Heart right ventricle (tissue), 16 donors: Measurements from ENCODE around the gene CREB5. TPM values are rescaled to one million over a fixed set of nuclear protein-coding genes. Genes with fewer than 3 reads are reported as not detected.
A peak's percentile ranks its signal among the peaks of the same experiment; 100 is the strongest.

Experiments used
- ATAC-seq, 8 donors: fragments of 200-7000 bp; cut with Tn5 transposase; one replicate each; pipeline ENCODE4 v1.9.1; 2020; ENCODE audit warnings: mild to moderate bottlenecking in 8 of 8, moderate library complexity in 8 of 8, moderate number of reproducible peaks in 1 of 8
- DNase-seq, 2 donors: peaks; one replicate each; pipeline ENCODE4 v3.0.0-alpha.2; 2020
- H3K27ac ChIP-seq, 10 donors: fragments of 200-600 bp; sonication (generic) in 2 of 10; one replicate each; pipeline versions ENCODE4 v1.5.0 to v1.8.0; 2020 to 2022; ENCODE audit warnings: mild to moderate bottlenecking in 3 of 10
- H3K27me3 ChIP-seq, 7 donors: fragments of 200-600 bp; one replicate each; pipeline ENCODE4 v1.8.0; 2021 to 2022; ENCODE audit warnings: mild to moderate bottlenecking in 2 of 7
- H3K36me3 ChIP-seq, 9 donors: fragments of 200-600 bp; sonication (generic) in 1 of 9; one replicate each; pipeline versions ENCODE4 v1.5.0 to v1.8.0; 2020 to 2022; ENCODE audit warnings: mild to moderate bottlenecking in 2 of 9
- H3K4me1 ChIP-seq, 9 donors: fragments of 200-600 bp; sonication (generic) in 1 of 9; one replicate each; pipeline versions ENCODE4 v1.5.0 to v1.8.0; 2020 to 2022; ENCODE audit warnings: mild to moderate bottlenecking in 4 of 9
- H3K4me3 ChIP-seq, 10 donors: fragments of 200-600 bp; sonication (generic) in 2 of 10; one replicate each; pipeline versions ENCODE4 v1.5.0 to v1.8.0; 2020 to 2022; ENCODE audit warnings: mild to moderate bottlenecking in 7 of 10, moderate library complexity in 2 of 10
- H3K9me3 ChIP-seq, 11 donors: fragments of 200-600 bp in 10 of 11; sonication (generic) in 2 of 11; one replicate each; pipeline versions ENCODE4 v1.5.0 to v1.8.0; 2013 to 2022; ENCODE audit warnings: mild to moderate bottlenecking in 2 of 11, control low read depth in 1 of 11, moderate library complexity in 1 of 11
- WGBS, 2 donors: extraction: QIAGEN DNeasy Blood & Tissue Kit; methylation state at CpG; one replicate each; pipeline ENCODE4 v1.1.7; 2013; ENCODE audit warnings: inconsistent platforms in 1 of 2; 5-methylcytosine and 5-hydroxymethylcytosine counted together
- intact Hi-C, 10 donors: fragments of 100-400 bp; cut with DNase I; formaldehyde crosslinking; loops; one replicate each; pipeline versions ENCODE4 v1.11.1 to v1.14.2; 2022
- polyA plus RNA-seq, 2 donors: library from polyadenylated mRNA; stranded (reverse); fragments of 200-250 nt; gene quantifications; one replicate each; pipeline ENCODE4 v1.2.3, GENCODE V29; 2013
- total RNA-seq, 10 donors: library from RNA; stranded (reverse); fragmentation: NEBNext Ultra II Directional in 3 of 10; extraction: Animal tissue kit (Norgen Biotek cat#: 25700) in 3 of 10; gene quantifications; one replicate each; pipeline versions ENCODE4 v1.2.1 to v1.2.4, GENCODE V29; 2021 to 2023
- TF ChIP-seq, protein P1 (sequence below), 9 donors: fragments of 200-600 bp; sonication (generic) in 2 of 9; IDR thresholded peaks; one replicate each; pipeline versions ENCODE4 v1.5.0 to v1.8.0; 2021 to 2022; ENCODE audit warnings: antibody characterized with exemption in 9 of 9, mild to moderate bottlenecking in 5 of 9, moderate library complexity in 1 of 9
- donor health status: Arrhythmogenic right ventricular cardiomyopathy.
- donor health status: ischemic (EF 13 %, LVEDD 7.1; RV severe dilation, severe dysfunction).
- donor health status: healthy with polysubstance abuse.
- donor health status: DM: no; HTN: yes; CAD: no.
- donor health status: DM: no; HTN: no; CAD: no.
- donor health status: ischemic (EF 25% LVEDD 6.9; RV normal size, moderate dysfunction).
- donor health status: ischemic (EF 25% LVEDD 5.7; RV mildly dilated, moderate dysfunction).
- donor health status: healthy.
- donor health status: DM: yes; HTN: yes; CAD: no.
- donor health status: Ischemic cardiomyopathy.
- donor health status: ischemic (EF 35%, LVEDD 5.7; RV mildly dilated, moderate dysfunction).
- donor health status: nonischemic (EF 11% LVEDD 7.7; RV severe dilation, severe dysfunction).
- donor health status: DM: yes; HTN: yes; CAD: no.
- donor health status: PGD.
- donor health status: ischemic (EF 29% LVEDD 5.4; RV normal size, mild dysfunction).
- donor health status: nonischemic (EF 23%, LVEDD 6.1; RV moderate dilation, normal function).

CREB5 gene
- total and polyA plus RNA-seq, 12 donors = 4.7 to 170 (median 19.0) TPM

GRCh38 chr7:28630350-28630749 is 218.0 kb downstream of the CREB5 start:
- no peak overlapping the region for H3K27ac ChIP-seq
- H3K36me3 ChIP-seq = no peaks in the 10 kb centered on the region
- ATAC-seq = no peak
- no peaks in the 10 kb centered on the region for H3K27me3 ChIP-seq
- WGBS, 2 donors = 82 to 87% methylated on average over 3 of the region's 3 CpGs
- intact Hi-C loops = loop anchor here in 4 of 10 donors (1.0 to 10.0 kb wide), 4 partner anchors 204 to 224 kb away; partner anchors contain the start of gene CREB5 (in 1 of the 4)
- H3K4me3 ChIP-seq = no peak overlapping the region
- TF ChIP-seq, protein P1, sequence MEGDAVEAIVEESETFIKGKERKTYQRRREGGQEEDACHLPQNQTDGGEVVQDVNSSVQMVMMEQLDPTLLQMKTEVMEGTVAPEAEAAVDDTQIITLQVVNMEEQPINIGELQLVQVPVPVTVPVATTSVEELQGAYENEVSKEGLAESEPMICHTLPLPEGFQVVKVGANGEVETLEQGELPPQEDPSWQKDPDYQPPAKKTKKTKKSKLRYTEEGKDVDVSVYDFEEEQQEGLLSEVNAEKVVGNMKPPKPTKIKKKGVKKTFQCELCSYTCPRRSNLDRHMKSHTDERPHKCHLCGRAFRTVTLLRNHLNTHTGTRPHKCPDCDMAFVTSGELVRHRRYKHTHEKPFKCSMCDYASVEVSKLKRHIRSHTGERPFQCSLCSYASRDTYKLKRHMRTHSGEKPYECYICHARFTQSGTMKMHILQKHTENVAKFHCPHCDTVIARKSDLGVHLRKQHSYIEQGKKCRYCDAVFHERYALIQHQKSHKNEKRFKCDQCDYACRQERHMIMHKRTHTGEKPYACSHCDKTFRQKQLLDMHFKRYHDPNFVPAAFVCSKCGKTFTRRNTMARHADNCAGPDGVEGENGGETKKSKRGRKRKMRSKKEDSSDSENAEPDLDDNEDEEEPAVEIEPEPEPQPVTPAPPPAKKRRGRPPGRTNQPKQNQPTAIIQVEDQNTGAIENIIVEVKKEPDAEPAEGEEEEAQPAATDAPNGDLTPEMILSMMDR (IDR thresholded peaks at IDR 0.05) = no peak
- H3K9me3 ChIP-seq = no peaks in the 10 kb centered on the region
- peaks cover 0 to 62% (median 26%) of the 10 kb centered on the region in 9 donors for H3K4me1 ChIP-seq
- no peak for DNase-seq

- whole genome bisulfite sequencing, 2 donors = 49 to 56% methylated on average over 2 of the region's 2 CpGs
- DNase-seq = no peak
- intact Hi-C loops = loop anchor here in 4 of 10 donors (1.0 to 10.0 kb wide), 4 partner anchors 67 to 223 kb away; partner anchors contain the start of gene CREB5 (in 1 of the 4)
Observed at GRCh38 chr7:28631995-28632394, 219.7 kb downstream of the CREB5 start.

DNA sequence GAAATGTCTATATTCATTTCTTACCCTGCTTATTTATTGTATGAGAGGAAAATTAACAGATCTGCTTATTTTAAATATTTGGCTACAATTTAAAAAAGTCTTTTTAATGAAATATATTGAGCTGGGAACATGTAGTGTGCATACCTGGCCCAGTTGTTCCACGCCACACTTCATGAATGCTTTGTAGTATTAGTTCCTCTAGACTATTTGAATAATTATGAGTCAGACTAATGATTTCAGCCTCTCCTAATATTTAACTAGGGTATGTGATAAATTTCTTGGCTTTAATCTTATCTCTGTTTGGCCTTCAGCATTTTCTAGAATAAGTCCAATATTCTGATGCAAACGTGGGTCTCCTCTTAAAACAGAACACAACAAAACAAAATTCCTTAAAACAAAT is 226.6 kb downstream of the CREB5 start:
- Histone ChIP-seq H3K4me1 (peaks cover 0 to 18% (median 6%) of the 10 kb centered on the region in 9 donors), H3K27me3 (no peaks in the 10 kb centered on the region), H3K9me3 (no peaks in the 10 kb centered on the region), H3K36me3 (no peaks in the 10 kb centered on the region), H3K4me3 (no peak overlapping the region), H3K27ac (no peak overlapping the region)
- no peak for DNase-seq
- no peak for ATAC-seq
- intact Hi-C loops = loop anchor here in 2 of 10 donors (10.0 kb wide), 2 partner anchors 196 to 216 kb away; no protein-coding TSS in a partner anchor
- TF ChIP-seq, protein P1 (IDR thresholded peaks at IDR 0.05) = no peak
- WGBS, 2 donors = 87 to 95% methylated on average over 2 of the region's 2 CpGs

More at GRCh38 chr7:28631995-28632394, 219.7 kb downstream of the CREB5 start:
- ATAC-seq = peak in 2 of 8 donors; percentile 27 to 51
- Histone ChIP-seq H3K27me3 (no peaks in the 10 kb centered on the region), H3K4me1 (peaks cover 0 to 45% (median 12%) of the 10 kb centered on the region in 9 donors), H3K36me3 (no peaks in the 10 kb centered on the region), H3K4me3 (no peak overlapping the region), H3K9me3 (no peaks in the 10 kb centered on the region), H3K27ac (no peak overlapping the region)
- TF ChIP-seq, protein P1 (IDR thresholded peaks at IDR 0.05) = no peak

DNA sequence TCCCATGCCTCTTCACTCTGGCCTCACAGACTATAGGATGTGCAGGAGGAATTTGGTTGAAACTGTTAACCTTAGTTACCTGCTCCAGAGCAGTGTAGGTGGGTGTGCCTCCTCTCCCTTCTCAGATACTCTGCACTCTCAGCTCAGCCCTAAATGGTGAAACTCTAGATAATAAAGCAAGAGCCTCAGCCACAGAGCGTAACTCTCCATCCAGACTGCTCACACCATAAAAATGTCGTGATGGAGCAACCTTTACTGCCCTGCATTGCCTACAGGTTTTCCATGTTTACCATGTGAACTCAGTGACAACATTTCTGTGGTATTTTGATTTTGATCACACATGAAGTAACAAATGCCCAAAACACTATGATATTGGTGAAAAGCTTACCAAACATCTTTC is 227.7 kb downstream of the CREB5 start:
- H3K9me3 ChIP-seq = no peaks in the 10 kb centered on the region
- peaks cover 0 to 27% (median 6%) of the 10 kb centered on the region in 9 donors for H3K4me1 ChIP-seq
- TF ChIP-seq, protein P1 (IDR thresholded peaks at IDR 0.05) = no peak
- no peaks in the 10 kb centered on the region for H3K27me3 ChIP-seq
- H3K4me3 ChIP-seq = no peak overlapping the region
- ATAC-seq (no peak), DNase-seq (no peak)
- H3K27ac ChIP-seq = no peak overlapping the region
- no peaks in the 10 kb centered on the region for H3K36me3 ChIP-seq
- intact Hi-C loops = no loop called here
- 96 to 100% methylated on average over 2 of the region's 2 CpGs for WGBS, 2 donors
